Measurements from ENCODE around the gene COL1A2.

DNA sequence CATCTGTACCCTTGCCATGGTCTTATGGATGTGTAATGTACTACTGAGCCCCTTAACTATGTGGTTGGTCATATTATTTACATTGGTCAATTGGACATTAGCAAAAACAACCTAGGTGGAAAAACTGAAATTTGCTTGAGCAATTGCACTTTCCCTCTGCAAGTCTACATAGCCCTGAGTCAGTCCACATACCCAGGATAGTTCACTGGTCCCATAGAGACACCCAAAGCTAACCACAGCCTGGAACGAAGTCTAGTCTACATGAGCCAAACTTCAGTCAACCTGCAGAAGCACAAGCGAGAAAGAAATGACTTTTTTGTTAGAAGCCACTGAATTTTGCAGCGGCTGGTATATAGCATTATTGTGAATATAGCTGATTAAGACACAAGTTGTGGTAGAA, 37.6 kb upstream of the COL1A2 start:
- TF ChIP-seq, protein P1, sequence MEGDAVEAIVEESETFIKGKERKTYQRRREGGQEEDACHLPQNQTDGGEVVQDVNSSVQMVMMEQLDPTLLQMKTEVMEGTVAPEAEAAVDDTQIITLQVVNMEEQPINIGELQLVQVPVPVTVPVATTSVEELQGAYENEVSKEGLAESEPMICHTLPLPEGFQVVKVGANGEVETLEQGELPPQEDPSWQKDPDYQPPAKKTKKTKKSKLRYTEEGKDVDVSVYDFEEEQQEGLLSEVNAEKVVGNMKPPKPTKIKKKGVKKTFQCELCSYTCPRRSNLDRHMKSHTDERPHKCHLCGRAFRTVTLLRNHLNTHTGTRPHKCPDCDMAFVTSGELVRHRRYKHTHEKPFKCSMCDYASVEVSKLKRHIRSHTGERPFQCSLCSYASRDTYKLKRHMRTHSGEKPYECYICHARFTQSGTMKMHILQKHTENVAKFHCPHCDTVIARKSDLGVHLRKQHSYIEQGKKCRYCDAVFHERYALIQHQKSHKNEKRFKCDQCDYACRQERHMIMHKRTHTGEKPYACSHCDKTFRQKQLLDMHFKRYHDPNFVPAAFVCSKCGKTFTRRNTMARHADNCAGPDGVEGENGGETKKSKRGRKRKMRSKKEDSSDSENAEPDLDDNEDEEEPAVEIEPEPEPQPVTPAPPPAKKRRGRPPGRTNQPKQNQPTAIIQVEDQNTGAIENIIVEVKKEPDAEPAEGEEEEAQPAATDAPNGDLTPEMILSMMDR (IDR thresholded peaks at IDR 0.05) = no peak
- TF ChIP-seq EZH2 (IDR thresholded peaks at IDR 0.05; ENCODE audit: borderline replicate concordance, insufficient read depth, low read depth, low read length, poor library complexity, severe bottlenecking) = no peak
